D721Med (cell line): Measurements from ENCODE around the gene SLC25A48.
A peak's percentile ranks its signal among the peaks of the same experiment; 100 is the strongest.

ENCODE experiments used
- DNase-seq: peaks from one replicate; pipeline ENCODE4 v3.0.0; 2011; ENCODE audit warnings: low spot score; ENCODE audit not compliant: insufficient read length
- FAIRE-seq: peaks from 2 replicates; lab custom pipeline; 2011; peaks lifted over from hg19 to GRCh38; lab: Jason Lieb, UNC
- CTCF ChIP-seq: IDR thresholded peaks from 2 replicates; pipeline ENCODE4 v1.5.1; 2012; ENCODE audit warnings: mild to moderate bottlenecking, control low read depth; ENCODE audit not compliant: insufficient read depth; ENCODE audit errors: missing control alignments

Gene SLC25A48

GRCh38 chr5:135913713-135914626, 79.5 kb downstream of the SLC25A48 start:
- no peak for FAIRE-seq
- no peak for TF ChIP-seq CTCF
- DNase-seq: no peak

DNA sequence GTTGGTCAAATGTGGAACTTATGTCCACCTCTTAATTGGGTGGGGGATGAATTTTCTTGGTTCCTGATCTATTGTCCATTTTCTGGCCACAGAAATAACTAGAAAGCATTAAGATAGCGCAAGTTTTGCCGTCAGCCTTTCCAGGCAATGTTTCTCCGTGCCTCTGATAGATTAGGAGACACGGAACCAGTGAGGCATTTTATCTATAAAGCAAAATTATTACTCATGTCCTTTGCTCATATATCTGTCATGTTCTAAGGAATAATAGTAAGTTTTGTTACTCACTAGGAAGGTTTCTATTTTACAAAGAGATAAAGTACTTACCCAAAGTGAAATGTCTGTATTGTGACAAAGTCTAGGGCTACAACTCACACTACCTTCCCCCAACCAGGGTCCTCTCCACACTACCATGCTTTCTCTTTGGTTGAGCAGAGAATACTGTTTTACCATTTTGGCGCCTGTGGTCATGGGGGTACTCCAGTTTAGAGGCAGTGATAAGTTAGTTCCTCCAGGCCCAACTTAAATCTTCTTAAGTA, 81.1 kb downstream of the SLC25A48 start:
- no peak for FAIRE-seq
- no peak for DNase-seq
- TF ChIP-seq CTCF: no peak

- TF ChIP-seq CTCF: no peak
- no peak for DNase-seq
- FAIRE-seq: no peak
These were observed 82.3 kb downstream of the SLC25A48 start for GRCh38 chr5:135916638-135917263.

GRCh38 chr5:135920199-135920598, 85.7 kb downstream of the SLC25A48 start:
- FAIRE-seq: no peak
- TF ChIP-seq CTCF: no peak
- no peak for DNase-seq

GRCh38 chr5:135921388-135921787, 86.9 kb downstream of the SLC25A48 start:
- no peak for DNase-seq
- no peak for FAIRE-seq
- no peak for TF ChIP-seq CTCF

DNA sequence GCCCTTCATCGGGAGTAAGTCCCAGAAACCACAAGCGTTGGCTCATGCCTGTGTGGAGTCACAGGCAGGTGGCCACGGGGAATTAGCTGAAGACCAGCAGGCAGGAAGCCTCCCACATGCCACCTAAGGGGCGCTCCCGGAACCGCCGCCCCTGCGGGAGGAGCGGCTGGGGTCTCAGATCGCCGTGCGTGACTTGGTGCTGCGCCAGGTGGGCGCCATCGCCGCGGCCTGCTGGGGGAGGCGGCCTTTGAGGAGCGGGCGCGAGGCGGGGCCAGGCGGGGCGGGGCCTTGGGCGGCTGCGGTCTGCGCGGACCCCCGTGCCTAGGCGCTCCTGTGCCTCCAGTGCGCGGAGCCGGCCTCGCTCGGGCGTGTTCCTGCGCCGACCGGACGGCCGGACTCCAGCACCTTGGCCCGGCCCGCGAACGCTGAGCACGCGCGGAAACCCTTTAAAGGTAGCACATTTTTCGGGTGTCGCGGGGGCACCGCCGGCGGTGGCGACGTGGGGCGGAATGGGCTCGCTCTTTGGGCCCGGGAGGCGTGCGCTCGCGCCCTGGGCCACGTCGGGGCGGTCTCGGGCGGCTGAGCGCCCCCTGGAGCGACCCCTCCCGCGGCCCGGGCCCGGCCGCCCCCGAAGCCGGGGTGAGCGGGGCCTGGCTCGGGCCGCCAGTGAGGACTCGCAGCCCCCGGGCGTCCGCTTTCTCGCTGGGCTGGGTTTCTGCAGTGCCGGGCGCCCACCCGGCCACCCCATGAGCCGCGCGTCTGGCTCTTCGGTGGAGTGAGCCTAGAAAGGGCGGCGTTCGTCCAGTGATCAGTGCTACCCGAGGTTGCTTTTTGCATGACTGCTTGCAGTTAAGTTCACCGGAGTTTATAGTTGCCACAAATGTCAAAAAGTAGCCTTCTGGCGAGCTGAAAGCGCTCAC, 95.8 kb downstream of the SLC25A48 start:
- DNase-seq (no peak), FAIRE-seq (no peak)
- TF ChIP-seq CTCF: peak; percentile 10
